Tibial artery (tissue), 4 donors: Measurements from ENCODE around the gene CRY2.
A peak's percentile ranks its signal among the peaks of the same experiment; 100 is the strongest.

Experiments
- DNase-seq, 2 donors: peaks; one replicate each; pipeline ENCODE4 v3.0.0-alpha.2; 2019
- H3K27ac ChIP-seq, 2 donors: fragments of 200-600 bp; sonication (generic) in 1 of 2; 1 replicate in 1 of 2; 2 replicates in 1 of 2; pipeline ENCODE4 v1.5.1; 2018 to 2019; ENCODE audit warnings: mild to moderate bottlenecking in 1 of 2
- H3K27me3 ChIP-seq, 2 donors: fragments of 200-600 bp; sonication (generic) in 1 of 2; one replicate each; pipeline versions ENCODE4 v1.5.1 to v1.6.0; 2016 to 2019
- H3K36me3 ChIP-seq, 3 donors: fragments of 200-600 bp; sonication (generic) in 2 of 3; one replicate each; pipeline ENCODE4 v1.5.1; 2016 to 2019; ENCODE audit warnings: mild to moderate bottlenecking in 2 of 3
- H3K4me1 ChIP-seq, 4 donors: fragments of 200-600 bp; sonication (generic) in 2 of 4; 1 replicate in 3 of 4; 2 replicates in 1 of 4; pipeline ENCODE4 v1.5.1; 2016 to 2019
- H3K4me3 ChIP-seq, 2 donors: fragments of 200-600 bp; sonication (generic) in 1 of 2; 1 replicate in 1 of 2; 2 replicates in 1 of 2; pipeline ENCODE4 v1.5.1; 2018 to 2019; ENCODE audit warnings: mild to moderate bottlenecking in 2 of 2
- H3K9me3 ChIP-seq, 3 donors: fragments of 200-600 bp; sonication (generic) in 1 of 3; one replicate each; pipeline ENCODE4 v1.5.1; 2016 to 2019
- CTCF ChIP-seq, 2 experiments: fragments of 200-600 bp in 1 of 2; fragments of 450-650 bp in 1 of 2; IDR thresholded peaks; one replicate each; pipeline ENCODE4 v1.5.1; 2017 to 2019; ENCODE audit warnings: antibody characterized with exemption in 2 of 2, mild to moderate bottlenecking in 1 of 2, moderate library complexity in 1 of 2
- intact Hi-C: fragments of 100-400 bp; cut with DNase I; formaldehyde crosslinking; loops from one replicate; pipeline ENCODE4 v1.15.0; 2023; ENCODE audit warnings: low total_unique reads

The CRY2 gene

GRCh38 chr11:45846974-45847910 is at the start of gene CRY2:
TSS of gene CRY2 (plus strand) at chr11:45847475. CDS start at chr11:45847491, 16 bp downstream.
- peak in 1 of 2 experiments; percentile 7 for TF ChIP-seq CTCF (IDR thresholded peaks at IDR 0.05)

GRCh38 chr11:45798793-45799441 is 48.4 kb upstream of the CRY2 start:
- Histone ChIP-seq H3K9me3 (no peaks in the 10 kb centered on the region), H3K4me1 (peaks cover 0 to 5% (median 0%) of the 10 kb centered on the region in 4 donors), H3K36me3 (no peaks in the 10 kb centered on the region), H3K27me3 (no peaks in the 10 kb centered on the region), H3K27ac (no peak overlapping the region), H3K4me3 (no peak overlapping the region)
- intact Hi-C loops, result no loop called here
- peak in 1 of 2 donors; percentile 57 for DNase-seq
- no peak for TF ChIP-seq CTCF (IDR thresholded peaks at IDR 0.05)

More at GRCh38 chr11:45846974-45847910, at the start of gene CRY2:
- H3K9me3 ChIP-seq, result no peaks in the 10 kb centered on the region
- peak; percentile 99 to 100 for DNase-seq
- no peaks in the 10 kb centered on the region for H3K36me3 ChIP-seq
- intact Hi-C loops, result no loop called here
- peak within 1 kb of the TSS; percentile 91 to 98 for H3K4me3 ChIP-seq
- peak within 1 kb of the TSS; percentile 97 to 99 for H3K27ac ChIP-seq
- peaks cover 0 to 61% (median 49%) of the 10 kb centered on the region in 4 donors for H3K4me1 ChIP-seq
- no peaks in the 10 kb centered on the region for H3K27me3 ChIP-seq

GRCh38 chr11:45799562-45799961 is 47.7 kb upstream of the CRY2 start:
- no peak overlapping the region for H3K27ac ChIP-seq

GRCh38 chr11:45800261-45800660 is 47.0 kb upstream of the CRY2 start:
- no peak for TF ChIP-seq CTCF (IDR thresholded peaks at IDR 0.05)
- no peaks in the 10 kb centered on the region for H3K9me3 ChIP-seq
- intact Hi-C loops, result no loop called here
- no peak for DNase-seq
- H3K4me1 ChIP-seq, result peaks cover 0 to 8% (median 0%) of the 10 kb centered on the region in 4 donors
- no peaks in the 10 kb centered on the region for H3K36me3 ChIP-seq
- no peak overlapping the region for H3K4me3 ChIP-seq
- no peak overlapping the region for H3K27ac ChIP-seq
- no peaks in the 10 kb centered on the region for H3K27me3 ChIP-seq

More at GRCh38 chr11:45799562-45799961, 47.7 kb upstream of the CRY2 start:
- TF ChIP-seq CTCF (IDR thresholded peaks at IDR 0.05), result no peak
- H3K4me1 ChIP-seq, result peaks cover 0 to 6% (median 0%) of the 10 kb centered on the region in 4 donors
- no peaks in the 10 kb centered on the region for H3K27me3 ChIP-seq
- no peak overlapping the region for H3K4me3 ChIP-seq
- no peak for DNase-seq
- no peaks in the 10 kb centered on the region for H3K36me3 ChIP-seq
- intact Hi-C loops, result no loop called here
- H3K9me3 ChIP-seq, result no peaks in the 10 kb centered on the region

- Histone ChIP-seq H3K27ac (no peak overlapping the region), H3K36me3 (no peaks in the 10 kb centered on the region), H3K27me3 (no peaks in the 10 kb centered on the region), H3K4me1 (peaks cover 0 to 24% (median 14%) of the 10 kb centered on the region in 4 donors), H3K9me3 (no peaks in the 10 kb centered on the region), H3K4me3 (no peak overlapping the region)
- intact Hi-C loops, result no loop called here
- DNase-seq, result no peak
- no peak for TF ChIP-seq CTCF (IDR thresholded peaks at IDR 0.05)
These were observed 45.5 kb upstream of the CRY2 start for GRCh38 chr11:45801723-45802315.
